Trophoblast cell (in vitro differentiated cells and primary cell): ENCODE data around the gene HTR3C.

ENCODE experiments used
- DNase-seq, 2 donors: peaks; one replicate each; pipeline ENCODE4 v3.0.0-alpha.2; 2016
- H2AFZ ChIP-seq: 2 replicates; pipeline ENCODE4 v1.6.1; 2013; ENCODE audit warnings: low read length, moderate library complexity, mild to moderate bottlenecking; ENCODE audit not compliant: insufficient read depth, poor library complexity
- H2AK5ac ChIP-seq: 2 replicates; pipeline ENCODE4 v1.6.1; 2013; ENCODE audit warnings: mild to moderate bottlenecking, low read length
- H2BK120ac ChIP-seq: 2 replicates; pipeline ENCODE4 v1.6.1; 2013; ENCODE audit warnings: low read length, mild to moderate bottlenecking, moderate library complexity; ENCODE audit not compliant: insufficient read depth, poor library complexity
- H2BK12ac ChIP-seq: 2 replicates; pipeline ENCODE4 v1.6.1; 2013; ENCODE audit warnings: mild to moderate bottlenecking, low read length, moderate library complexity
- H2BK5ac ChIP-seq: 2 replicates; pipeline ENCODE4 v1.6.1; 2013; ENCODE audit warnings: low read length, low read depth, moderate library complexity, mild to moderate bottlenecking; ENCODE audit not compliant: poor library complexity
- H3K14ac ChIP-seq: 2 replicates; pipeline ENCODE4 v1.6.1; 2013; ENCODE audit warnings: mild to moderate bottlenecking, low read length
- H3K18ac ChIP-seq: 2 replicates; pipeline ENCODE4 v1.6.1; 2013; ENCODE audit warnings: mild to moderate bottlenecking, low read length
- H3K23ac ChIP-seq: 2 replicates; pipeline ENCODE4 v1.6.1; 2013; ENCODE audit warnings: low read length
- H3K27ac ChIP-seq: 2 replicates; pipeline ENCODE4 v1.5.1; 2013; ENCODE audit warnings: low read depth, mild to moderate bottlenecking, inconsistent platforms, low read length, moderate library complexity
- H3K27me3 ChIP-seq: 2 replicates; pipeline ENCODE4 v1.6.1; 2013; ENCODE audit warnings: inconsistent platforms, mild to moderate bottlenecking, low read length, moderate library complexity; ENCODE audit not compliant: insufficient read depth
- H3K36me3 ChIP-seq, 2 experiments: 1 replicate in 1 of 2; 2 replicates in 1 of 2; pipeline ENCODE4 v1.6.1; 2013; ENCODE audit warnings: low read length in 2 of 2, mild to moderate bottlenecking in 2 of 2, moderate library complexity in 1 of 2; ENCODE audit not compliant: insufficient read depth in 2 of 2, control insufficient read depth in 1 of 2
- H3K4ac ChIP-seq: 2 replicates; pipeline ENCODE4 v1.6.1; 2013; ENCODE audit warnings: low read depth, mild to moderate bottlenecking, low read length, moderate library complexity
- H3K4me1 ChIP-seq, 2 experiments: 1 replicate in 1 of 2; 2 replicates in 1 of 2; pipeline ENCODE4 v1.6.1; 2013; ENCODE audit warnings: low read length in 2 of 2, mild to moderate bottlenecking in 2 of 2, moderate library complexity in 1 of 2; ENCODE audit not compliant: insufficient read depth in 2 of 2, control insufficient read depth in 1 of 2
- H3K4me2 ChIP-seq: 2 replicates; pipeline ENCODE4 v1.6.1; 2013; ENCODE audit warnings: inconsistent platforms, mild to moderate bottlenecking, low read length, moderate library complexity
- H3K4me3 ChIP-seq: 2 replicates; pipeline ENCODE4 v1.5.1; 2013; ENCODE audit warnings: mild to moderate bottlenecking, low read depth, low read length, inconsistent platforms
- H3K79me1 ChIP-seq: one replicate; pipeline ENCODE4 v1.6.1; 2013; ENCODE audit warnings: low read length
- H3K79me2 ChIP-seq: 2 replicates; pipeline ENCODE4 v1.6.1; 2013; ENCODE audit warnings: low read length, mild to moderate bottlenecking; ENCODE audit not compliant: control insufficient read depth, insufficient read depth, poor library complexity
- H3K9ac ChIP-seq: 2 replicates; pipeline ENCODE4 v1.6.1; 2013; ENCODE audit warnings: mild to moderate bottlenecking, low read length
- H3K9me3 ChIP-seq: 2 replicates; pipeline ENCODE4 v1.6.1; 2013; ENCODE audit warnings: low read depth, mild to moderate bottlenecking, control low read depth, inconsistent platforms, low read length; ENCODE audit not compliant: insufficient read depth
- H4K12ac ChIP-seq: 2 replicates; pipeline ENCODE4 v1.6.1; 2013; ENCODE audit warnings: low read depth, mild to moderate bottlenecking, low read length, moderate library complexity
- H4K8ac ChIP-seq: 2 replicates; pipeline ENCODE4 v1.6.1; 2013; ENCODE audit warnings: low read depth, mild to moderate bottlenecking, low read length, moderate library complexity
- H4K91ac ChIP-seq: one replicate; pipeline ENCODE4 v1.6.1; 2013; ENCODE audit warnings: low read depth, mild to moderate bottlenecking, low read length, moderate library complexity
- WGBS: extraction: QIAGEN DNeasy Blood & Tissue Kit; methylation state at CpG from one replicate; pipeline ENCODE4 v1.1.7; 2013; ENCODE audit warnings: missing lambda C conversion rate; ENCODE audit not compliant: insufficient read length, insufficient coverage; ENCODE audit errors: extremely low coverage; 5-methylcytosine and 5-hydroxymethylcytosine counted together

Gene HTR3C

GRCh38 chr3:184078851-184079250, 26.0 kb downstream of the HTR3C start:
- Histone ChIP-seq H3K27me3 (no peaks in the 10 kb centered on the region), H3K9ac (no peak overlapping the region), H2BK5ac (no peak overlapping the region), H3K4me1 (peaks cover 0 to 2% of the 10 kb centered on the region in 2 experiments), H3K79me1 (no peaks in the 10 kb centered on the region), H2BK120ac (no peak overlapping the region), H3K18ac (no peak overlapping the region), H2AK5ac (no peak overlapping the region), H3K4me3 (no peak overlapping the region), H3K36me3 (no peaks in the 10 kb centered on the region), H4K8ac (no peak overlapping the region), H3K4ac (no peak overlapping the region), H3K79me2 (no peaks in the 10 kb centered on the region), H3K27ac (no peak overlapping the region), H2AFZ (no peak overlapping the region), H2BK12ac (no peak overlapping the region), H3K14ac (no peak overlapping the region), H4K12ac (no peak overlapping the region), H3K4me2 (no peak overlapping the region), H4K91ac (no peak overlapping the region), H3K23ac (no peak overlapping the region), H3K9me3 (peaks cover 2% of the 10 kb centered on the region)
- no CpG with 5 or more reads among the region's 3 CpGs for WGBS
- DNase-seq = no peak

- Histone ChIP-seq H2AFZ (no peak overlapping the region), H2BK5ac (no peak overlapping the region), H3K23ac (no peak overlapping the region), H3K27ac (no peak overlapping the region), H3K27me3 (no peaks in the 10 kb centered on the region), H3K4me2 (no peak overlapping the region), H3K9ac (no peak overlapping the region), H2BK12ac (no peak overlapping the region), H3K4me3 (no peak overlapping the region), H3K4ac (no peak overlapping the region), H3K18ac (no peak overlapping the region), H4K12ac (no peak overlapping the region), H3K14ac (no peak overlapping the region), H3K79me1 (no peaks in the 10 kb centered on the region), H2AK5ac (no peak overlapping the region), H3K9me3 (peaks cover 2% of the 10 kb centered on the region), H3K4me1 (no peaks in the 10 kb centered on the region), H4K8ac (no peak overlapping the region), H3K36me3 (no peaks in the 10 kb centered on the region), H2BK120ac (no peak overlapping the region), H4K91ac (no peak overlapping the region), H3K79me2 (no peaks in the 10 kb centered on the region)
- no CpG with 5 or more reads among the region's 16 CpGs for WGBS
- DNase-seq = no peak
These were observed 28.4 kb downstream of the HTR3C start for GRCh38 chr3:184081116-184081830.

- Histone ChIP-seq H4K12ac (no peak overlapping the region), H2BK5ac (no peak overlapping the region), H3K4me1 (no peaks in the 10 kb centered on the region), H3K36me3 (no peaks in the 10 kb centered on the region), H2BK120ac (no peak overlapping the region), H3K4ac (no peak overlapping the region), H3K9me3 (peaks cover 2% of the 10 kb centered on the region), H3K79me1 (no peaks in the 10 kb centered on the region), H4K91ac (no peak overlapping the region), H3K4me3 (no peak overlapping the region), H2AK5ac (no peak overlapping the region), H4K8ac (no peak overlapping the region), H3K27me3 (no peaks in the 10 kb centered on the region), H3K79me2 (no peaks in the 10 kb centered on the region), H2BK12ac (no peak overlapping the region), H3K4me2 (no peak overlapping the region), H3K23ac (no peak overlapping the region), H3K9ac (no peak overlapping the region), H2AFZ (no peak overlapping the region), H3K14ac (no peak overlapping the region), H3K18ac (no peak overlapping the region), H3K27ac (no peak overlapping the region)
- DNase-seq = no peak
- WGBS = no CpG with 5 or more reads among the region's 10 CpGs
These were observed 29.2 kb downstream of the HTR3C start for GRCh38 chr3:184082034-184082433.

DNA sequence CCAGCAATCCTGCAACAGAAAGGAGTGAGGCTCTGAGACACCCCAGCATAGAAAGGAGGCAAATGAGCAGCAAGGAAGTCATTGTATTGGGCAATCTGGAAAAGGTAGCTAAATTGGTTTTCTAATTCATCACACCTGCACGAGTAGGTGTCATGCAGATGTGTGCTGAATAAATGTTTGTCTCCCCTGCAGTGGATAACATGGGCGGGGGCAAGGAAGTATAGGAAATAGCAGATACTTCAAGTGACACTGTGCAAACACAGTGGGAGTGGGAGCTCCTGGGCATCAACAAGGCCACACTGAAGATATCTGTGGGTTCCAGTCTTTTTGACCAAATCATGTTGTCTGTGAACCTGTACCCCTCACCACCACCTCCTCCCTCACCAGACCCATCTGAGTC, 29.6 kb downstream of the HTR3C start:
- Histone ChIP-seq H3K4me1 (no peaks in the 10 kb centered on the region), H4K91ac (no peak overlapping the region), H3K9me3 (peaks cover 2% of the 10 kb centered on the region), H3K79me1 (no peaks in the 10 kb centered on the region), H2BK5ac (no peak overlapping the region), H2BK12ac (no peak overlapping the region), H3K4me2 (no peak overlapping the region), H3K4me3 (no peak overlapping the region), H3K27ac (no peak overlapping the region), H3K79me2 (no peaks in the 10 kb centered on the region), H4K8ac (no peak overlapping the region), H3K27me3 (no peaks in the 10 kb centered on the region), H3K36me3 (no peaks in the 10 kb centered on the region), H3K18ac (no peak overlapping the region), H2AK5ac (no peak overlapping the region), H3K4ac (no peak overlapping the region), H2BK120ac (no peak overlapping the region), H2AFZ (no peak overlapping the region), H4K12ac (no peak overlapping the region), H3K14ac (no peak overlapping the region), H3K9ac (no peak overlapping the region), H3K23ac (no peak overlapping the region)
- no peak for DNase-seq
- WGBS = no CpG with 5 or more reads among the region's 2 CpGs
